ENCODE results near the gene GRB14. TPM values are rescaled to one million over a fixed set of nuclear protein-coding genes. Genes with fewer than 3 reads are reported as not detected.

Gene GRB14
- total RNA-seq, 1 experiment from 2014 or later, result not detected

DNA sequence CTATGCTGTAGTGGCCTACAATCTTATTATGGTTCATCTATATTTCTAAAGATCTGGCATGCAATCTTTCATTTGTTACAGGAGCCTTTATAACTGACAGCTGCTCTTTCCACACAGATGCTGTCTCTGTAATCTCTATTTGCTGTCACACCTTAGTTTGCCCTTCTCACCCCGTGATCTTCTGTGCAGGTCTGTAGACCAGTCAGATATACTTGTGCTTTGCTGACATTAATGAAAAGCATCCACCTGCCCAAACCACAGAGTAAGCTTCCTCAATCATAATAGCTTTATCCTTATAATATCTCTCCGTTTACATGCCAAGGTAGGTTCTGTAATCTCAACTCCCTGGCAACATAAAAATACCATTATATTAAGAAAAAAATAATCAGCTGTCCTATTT lies 122.4 kb downstream of the GRB14 start:
- in situ Hi-C loops (cut with HindIII; ENCODE audit: low pct_unique_long_range_greater_than_20kb, low sequenced_read_pairs), result no loop called here
- intact Hi-C loops (cut with micrococcal nuclease; ENCODE audit: unreplicated experiment), result loop anchor here (10.0 kb wide), 2 partner anchors 1344 to 1614 kb away; no protein-coding TSS in a partner anchor
- CTCF ChIA-PET, result no interaction called here

DNA sequence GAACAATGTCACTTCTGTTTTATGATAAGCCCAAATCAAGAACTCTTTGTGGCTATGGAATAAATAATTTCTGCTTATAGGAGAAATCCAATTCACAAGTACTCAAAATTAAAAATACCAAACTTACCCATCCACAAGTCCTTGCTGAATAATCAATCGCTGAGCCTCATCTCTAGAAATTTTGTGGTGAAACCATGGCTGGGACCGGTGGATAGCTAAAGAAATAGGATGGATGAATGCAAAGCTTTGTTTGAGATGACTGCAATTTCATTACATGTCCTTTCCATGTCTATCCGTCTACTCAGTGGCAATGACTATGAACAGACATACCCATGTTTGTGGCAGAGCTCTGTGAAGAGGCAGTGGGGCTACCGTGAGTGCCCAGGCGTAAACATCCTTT lies 124.4 kb downstream of the GRB14 start:
- ChIA-PET POLR2A (no interaction called here), CTCF (interaction anchor here (1.2 kb wide), 1 partner anchor 1330 kb away, joined by 3 read pairs; no protein-coding TSS in a partner anchor)
- intact Hi-C loops (cut with micrococcal nuclease; ENCODE audit: unreplicated experiment) (loop anchor here (10.0 kb wide), 2 partner anchors 1342 to 1612 kb away; no protein-coding TSS in a partner anchor), in situ Hi-C loops (cut with HindIII; ENCODE audit: low pct_unique_long_range_greater_than_20kb, low sequenced_read_pairs) (no loop called here)
- no peak overlapping the region for H3K27ac ChIP-seq (ENCODE audit: low read length)
- BruUV-seq (replicated peaks), result no TSS peak
- H3K27me3 ChIP-seq (ENCODE audit: control insufficient read depth, insufficient read depth, low read length), result no peaks in the 10 kb centered on the region
- no peaks in the 10 kb centered on the region for H3K4me1 ChIP-seq (ENCODE audit: control insufficient read depth, insufficient read depth, low read length)
- TF ChIP-seq SIN3A (IDR thresholded peaks at IDR 0.05; ENCODE audit: borderline replicate concordance, insufficient read depth, low read depth, low read length), result no peak
- TF ChIP-seq POLR2AphosphoS5 (IDR thresholded peaks at IDR 0.05; ENCODE audit: low read depth, low read length), result no peak
- TF ChIP-seq, protein P1, sequence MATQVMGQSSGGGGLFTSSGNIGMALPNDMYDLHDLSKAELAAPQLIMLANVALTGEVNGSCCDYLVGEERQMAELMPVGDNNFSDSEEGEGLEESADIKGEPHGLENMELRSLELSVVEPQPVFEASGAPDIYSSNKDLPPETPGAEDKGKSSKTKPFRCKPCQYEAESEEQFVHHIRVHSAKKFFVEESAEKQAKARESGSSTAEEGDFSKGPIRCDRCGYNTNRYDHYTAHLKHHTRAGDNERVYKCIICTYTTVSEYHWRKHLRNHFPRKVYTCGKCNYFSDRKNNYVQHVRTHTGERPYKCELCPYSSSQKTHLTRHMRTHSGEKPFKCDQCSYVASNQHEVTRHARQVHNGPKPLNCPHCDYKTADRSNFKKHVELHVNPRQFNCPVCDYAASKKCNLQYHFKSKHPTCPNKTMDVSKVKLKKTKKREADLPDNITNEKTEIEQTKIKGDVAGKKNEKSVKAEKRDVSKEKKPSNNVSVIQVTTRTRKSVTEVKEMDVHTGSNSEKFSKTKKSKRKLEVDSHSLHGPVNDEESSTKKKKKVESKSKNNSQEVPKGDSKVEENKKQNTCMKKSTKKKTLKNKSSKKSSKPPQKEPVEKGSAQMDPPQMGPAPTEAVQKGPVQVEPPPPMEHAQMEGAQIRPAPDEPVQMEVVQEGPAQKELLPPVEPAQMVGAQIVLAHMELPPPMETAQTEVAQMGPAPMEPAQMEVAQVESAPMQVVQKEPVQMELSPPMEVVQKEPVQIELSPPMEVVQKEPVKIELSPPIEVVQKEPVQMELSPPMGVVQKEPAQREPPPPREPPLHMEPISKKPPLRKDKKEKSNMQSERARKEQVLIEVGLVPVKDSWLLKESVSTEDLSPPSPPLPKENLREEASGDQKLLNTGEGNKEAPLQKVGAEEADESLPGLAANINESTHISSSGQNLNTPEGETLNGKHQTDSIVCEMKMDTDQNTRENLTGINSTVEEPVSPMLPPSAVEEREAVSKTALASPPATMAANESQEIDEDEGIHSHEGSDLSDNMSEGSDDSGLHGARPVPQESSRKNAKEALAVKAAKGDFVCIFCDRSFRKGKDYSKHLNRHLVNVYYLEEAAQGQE (IDR thresholded peaks at IDR 0.05; ENCODE audit: insufficient read depth in 1 of 2, low read depth in 2 of 2, low read length in 1 of 2), result no peak
- TF ChIP-seq, protein P2, sequence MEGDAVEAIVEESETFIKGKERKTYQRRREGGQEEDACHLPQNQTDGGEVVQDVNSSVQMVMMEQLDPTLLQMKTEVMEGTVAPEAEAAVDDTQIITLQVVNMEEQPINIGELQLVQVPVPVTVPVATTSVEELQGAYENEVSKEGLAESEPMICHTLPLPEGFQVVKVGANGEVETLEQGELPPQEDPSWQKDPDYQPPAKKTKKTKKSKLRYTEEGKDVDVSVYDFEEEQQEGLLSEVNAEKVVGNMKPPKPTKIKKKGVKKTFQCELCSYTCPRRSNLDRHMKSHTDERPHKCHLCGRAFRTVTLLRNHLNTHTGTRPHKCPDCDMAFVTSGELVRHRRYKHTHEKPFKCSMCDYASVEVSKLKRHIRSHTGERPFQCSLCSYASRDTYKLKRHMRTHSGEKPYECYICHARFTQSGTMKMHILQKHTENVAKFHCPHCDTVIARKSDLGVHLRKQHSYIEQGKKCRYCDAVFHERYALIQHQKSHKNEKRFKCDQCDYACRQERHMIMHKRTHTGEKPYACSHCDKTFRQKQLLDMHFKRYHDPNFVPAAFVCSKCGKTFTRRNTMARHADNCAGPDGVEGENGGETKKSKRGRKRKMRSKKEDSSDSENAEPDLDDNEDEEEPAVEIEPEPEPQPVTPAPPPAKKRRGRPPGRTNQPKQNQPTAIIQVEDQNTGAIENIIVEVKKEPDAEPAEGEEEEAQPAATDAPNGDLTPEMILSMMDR (IDR thresholded peaks at IDR 0.05), result no peak
- no peak for TF ChIP-seq TCF7L2 (IDR thresholded peaks at IDR 0.05; ENCODE audit: low read depth, low read length)
- H3K9me3 ChIP-seq (ENCODE audit: control insufficient read depth, insufficient read depth, low read depth, low read length), result no peaks in the 10 kb centered on the region
- H3K4me3 ChIP-seq (ENCODE audit: low read depth in 2 of 2, low read length in 2 of 2), result no peak overlapping the region
- ATAC-seq (no peak), DNase-seq (ENCODE audit: low read depth, low spot score) (no peak)
- H3K36me3 ChIP-seq (ENCODE audit: control insufficient read depth, insufficient read depth, low read length), result no peaks in the 10 kb centered on the region

More for the DNA sequence above, 122.4 kb downstream of the GRB14 start:
- Histone ChIP-seq H3K27me3 (ENCODE audit: control insufficient read depth, insufficient read depth, low read length) (no peaks in the 10 kb centered on the region), H3K9me3 (ENCODE audit: control insufficient read depth, insufficient read depth, low read depth, low read length) (no peaks in the 10 kb centered on the region), H3K36me3 (ENCODE audit: control insufficient read depth, insufficient read depth, low read length) (no peaks in the 10 kb centered on the region), H3K4me1 (ENCODE audit: control insufficient read depth, insufficient read depth, low read length) (no peaks in the 10 kb centered on the region), H3K4me3 (ENCODE audit: low read depth in 2 of 2, low read length in 2 of 2) (no peak overlapping the region), H3K27ac (ENCODE audit: low read length) (no peak overlapping the region)
- no TSS peak for BruUV-seq (replicated peaks)
- no peak for TF ChIP-seq SIN3A (IDR thresholded peaks at IDR 0.05; ENCODE audit: borderline replicate concordance, insufficient read depth, low read depth, low read length)
- TF ChIP-seq, protein P2 (IDR thresholded peaks at IDR 0.05), result no peak
- TF ChIP-seq TCF7L2 (IDR thresholded peaks at IDR 0.05; ENCODE audit: low read depth, low read length), result no peak
- TF ChIP-seq, protein P1 (IDR thresholded peaks at IDR 0.05; ENCODE audit: insufficient read depth in 1 of 2, low read depth in 2 of 2, low read length in 1 of 2), result no peak
- no peak for TF ChIP-seq POLR2AphosphoS5 (IDR thresholded peaks at IDR 0.05; ENCODE audit: low read depth, low read length)
- DNase-seq (ENCODE audit: low read depth, low spot score), result no peak
- POLR2A ChIA-PET, result no interaction called here
- ATAC-seq, result no peak

All from Panc1 (cell line).